Endodermal cell (in vitro differentiated cells): ENCODE measurements around the gene OGFOD2. TPM values are rescaled to one million over a fixed set of nuclear protein-coding genes. Genes with fewer than 3 reads are reported as not detected.

Experiments
- DNase-seq: peaks from one replicate; pipeline ENCODE4 v3.0.0-alpha.2; 2017
- H3K27ac ChIP-seq: 2 replicates; pipeline ENCODE4 v1.5.1; 2013; ENCODE audit warnings: mild to moderate bottlenecking, low read depth, low read length, moderate library complexity
- H3K27me3 ChIP-seq: 2 replicates; pipeline ENCODE4 v1.6.1; 2013; ENCODE audit warnings: mild to moderate bottlenecking, low read length, moderate library complexity; ENCODE audit not compliant: insufficient read depth, control insufficient read depth, poor library complexity, severe bottlenecking
- H3K36me3 ChIP-seq: 2 replicates; pipeline ENCODE4 v1.7.0; 2013; ENCODE audit warnings: mild to moderate bottlenecking, low read length, moderate library complexity; ENCODE audit not compliant: control insufficient read depth, insufficient read depth
- H3K4me1 ChIP-seq: one replicate; pipeline ENCODE4 v1.7.0; 2013; ENCODE audit warnings: low read length; ENCODE audit not compliant: control insufficient read depth, insufficient read depth
- H3K4me3 ChIP-seq: 2 replicates; pipeline ENCODE4 v1.5.1; 2013; ENCODE audit warnings: mild to moderate bottlenecking, low read length, moderate library complexity
- H3K9ac ChIP-seq: 2 replicates; pipeline ENCODE4 v1.6.1; 2013; ENCODE audit warnings: mild to moderate bottlenecking, low read length, moderate library complexity; ENCODE audit not compliant: poor library complexity, severe bottlenecking; ENCODE audit errors: extremely low read depth
- H3K9me3 ChIP-seq: 2 replicates; pipeline ENCODE4 v1.6.1; 2013; ENCODE audit warnings: mild to moderate bottlenecking, low read length, moderate library complexity; ENCODE audit not compliant: control insufficient read depth
- H3K27ac Mint-ChIP-seq: 2 replicates; pipeline ENCODE4 v1.8.0; 2020; ENCODE audit warnings: mixed read lengths
- H3K27me3 Mint-ChIP-seq: 2 replicates; pipeline ENCODE4 v1.8.0; 2021; ENCODE audit warnings: mild to moderate bottlenecking, mixed read lengths; ENCODE audit not compliant: insufficient read depth
- H3K36me3 Mint-ChIP-seq: 2 replicates; pipeline ENCODE4 v1.8.0; 2020; ENCODE audit warnings: low read depth, mixed read lengths
- H3K4me1 Mint-ChIP-seq: 2 replicates; pipeline ENCODE4 v1.8.0; 2020; ENCODE audit warnings: mixed read lengths
- H3K4me3 Mint-ChIP-seq: 2 replicates; pipeline ENCODE4 v1.8.0; 2020; ENCODE audit warnings: mild to moderate bottlenecking, moderate library complexity, mixed read lengths
- H3K9me3 Mint-ChIP-seq: 2 replicates; pipeline ENCODE4 v1.8.0; 2020; ENCODE audit warnings: mild to moderate bottlenecking, mixed read lengths
- CTCF ChIP-seq: fragments of 200-600 bp; sonication (generic); conservative IDR thresholded peaks from 2 replicates; pipeline ENCODE4 v1.5.0; 2021; ENCODE audit warnings: antibody characterized with exemption, mild to moderate bottlenecking
- WGBS, 2 experiments: methylation state at CpG; one replicate each; pipeline versions ENCODE4 v1.1.5 to v1.1.7; 2013; ENCODE audit warnings: missing lambda C conversion rate in 2 of 2, mixed read lengths in 1 of 2; ENCODE audit not compliant: insufficient coverage in 1 of 2, insufficient read length in 1 of 2; 5-methylcytosine and 5-hydroxymethylcytosine counted together
- total RNA-seq, 2 donors: library from RNA; stranded (reverse); fragmentation: NEBNext Ultra II Directional in 1 of 2; extraction: Animal tissue kit (Norgen Biotek cat#: 25700) in 1 of 2; gene quantifications; 2 replicates in 1 of 2; 3 replicates in 1 of 2; pipeline ENCODE4 v1.2.1, GENCODE V29; 2021

OGFOD2 gene
- total RNA-seq, 2 donors from 2014 or later, result 17.5 to 19.9 TPM

GRCh38 chr12:123000578-123000977 lies 25.5 kb downstream of the OGFOD2 start:
- H3K9me3 Mint-ChIP-seq, result no peaks in the 10 kb centered on the region
- no peaks in the 10 kb centered on the region for H3K4me1 ChIP-seq
- no peak overlapping the region for H3K4me3 ChIP-seq
- no peak overlapping the region for H3K9ac ChIP-seq
- H3K27ac Mint-ChIP-seq, result no peak overlapping the region
- no peak for TF ChIP-seq CTCF
- H3K27me3 Mint-ChIP-seq, result no peaks in the 10 kb centered on the region
- H3K27me3 ChIP-seq, result no peaks in the 10 kb centered on the region
- H3K36me3 ChIP-seq, result no peaks in the 10 kb centered on the region
- WGBS, 2 experiments, result 90 to 94% methylated on average over 7 to 10 of the region's 10 CpGs
- peaks cover 4% of the 10 kb centered on the region for H3K36me3 Mint-ChIP-seq
- no peak overlapping the region for H3K4me3 Mint-ChIP-seq
- H3K4me1 Mint-ChIP-seq, result no peaks in the 10 kb centered on the region
- no peak overlapping the region for H3K27ac ChIP-seq
- DNase-seq, result no peak
- H3K9me3 ChIP-seq, result no peaks in the 10 kb centered on the region

GRCh38 chr12:123001464-123001863 lies 26.4 kb downstream of the OGFOD2 start:
- 95 to 100% methylated on average over 2 to 3 of the region's 3 CpGs for WGBS, 2 experiments
- no peaks in the 10 kb centered on the region for H3K9me3 Mint-ChIP-seq
- Histone ChIP-seq H3K4me1 (no peaks in the 10 kb centered on the region), H3K27me3 (no peaks in the 10 kb centered on the region), H3K27ac (no peak overlapping the region), H3K9ac (no peak overlapping the region), H3K4me3 (no peak overlapping the region), H3K36me3 (no peaks in the 10 kb centered on the region), H3K9me3 (no peaks in the 10 kb centered on the region)
- H3K4me1 Mint-ChIP-seq, result no peaks in the 10 kb centered on the region
- no peaks in the 10 kb centered on the region for H3K27me3 Mint-ChIP-seq
- no peak for TF ChIP-seq CTCF
- peaks cover 4% of the 10 kb centered on the region for H3K36me3 Mint-ChIP-seq
- no peak for DNase-seq
- H3K4me3 Mint-ChIP-seq, result no peak overlapping the region
- no peak overlapping the region for H3K27ac Mint-ChIP-seq

GRCh38 chr12:123003257-123003656 lies 28.2 kb downstream of the OGFOD2 start:
- H3K4me1 Mint-ChIP-seq, result no peaks in the 10 kb centered on the region
- 90 to 93% methylated on average over 5 to 6 of the region's 6 CpGs for WGBS, 2 experiments
- no peak for DNase-seq

More at GRCh38 chr12:123003257-123003656, 28.2 kb downstream of the OGFOD2 start:
- no peak overlapping the region for H3K4me3 ChIP-seq
- H3K36me3 Mint-ChIP-seq, result peaks cover 6% of the 10 kb centered on the region
- no peak for TF ChIP-seq CTCF
- no peak overlapping the region for H3K27ac ChIP-seq
- H3K9ac ChIP-seq, result no peak overlapping the region
- H3K27me3 ChIP-seq, result no peaks in the 10 kb centered on the region
- no peaks in the 10 kb centered on the region for H3K4me1 ChIP-seq
- H3K36me3 ChIP-seq, result no peaks in the 10 kb centered on the region
- H3K9me3 ChIP-seq, result no peaks in the 10 kb centered on the region
- H3K9me3 Mint-ChIP-seq, result no peaks in the 10 kb centered on the region
- H3K27ac Mint-ChIP-seq, result no peak overlapping the region
- H3K4me3 Mint-ChIP-seq, result no peak overlapping the region
- H3K27me3 Mint-ChIP-seq, result no peaks in the 10 kb centered on the region
